CD4-positive, alpha-beta memory T cell (primary cell): ENCODE results near the gene LMTK2. TPM values are rescaled to one million over a fixed set of nuclear protein-coding genes. Genes with fewer than 3 reads are reported as not detected.

Experiments
- CTCF ChIA-PET: fragments of 350-600 bp; sonication (Branson Sonifier 250); formaldehyde crosslinking; loops from one replicate; lab custom pipeline; 2021; ENCODE audit warnings: inconsistent platforms; ENCODE audit not compliant: partially characterized antibody; lab: Charles Lee
- POLR2A ChIA-PET: fragments of 350-600 bp; sonication (Branson Sonifier 250); formaldehyde crosslinking; loops from one replicate; lab custom pipeline; 2021; ENCODE audit not compliant: partially characterized antibody; lab: Charles Lee
- DNase-seq, 5 donors: peaks; one replicate each; pipeline versions ENCODE4 v3.0.0 to v3.0.0-alpha.2; 2020 to 2022; ENCODE audit warnings: mixed read lengths in 1 of 5
- H3K27ac ChIP-seq: one replicate; pipeline ENCODE4 v1.7.0; 2013; ENCODE audit warnings: low read depth, low read length
- H3K27me3 ChIP-seq: 2 replicates; pipeline ENCODE4 v1.7.0; 2013; ENCODE audit warnings: mild to moderate bottlenecking, low read length, moderate library complexity; ENCODE audit not compliant: insufficient read depth
- H3K36me3 ChIP-seq: 2 replicates; pipeline ENCODE4 v1.7.0; 2013; ENCODE audit warnings: mild to moderate bottlenecking, low read length, moderate library complexity; ENCODE audit not compliant: insufficient read depth
- H3K4me1 ChIP-seq: 2 replicates; pipeline ENCODE4 v1.7.0; 2013; ENCODE audit warnings: mild to moderate bottlenecking, low read length, moderate library complexity; ENCODE audit not compliant: insufficient read depth
- H3K4me3 ChIP-seq, 2 donors: one replicate each; pipeline ENCODE4 v1.7.0; 2013; ENCODE audit warnings: low read length in 2 of 2, mild to moderate bottlenecking in 1 of 2
- H3K9me3 ChIP-seq, 2 donors: one replicate each; pipeline ENCODE4 v1.7.0; 2013; ENCODE audit warnings: low read length in 2 of 2, control low read depth in 1 of 2; ENCODE audit not compliant: control insufficient read depth in 1 of 2
- H3K27ac Mint-ChIP-seq, 7 donors: one replicate each; pipeline ENCODE4 v1.8.0; 2020 to 2021; ENCODE audit warnings: mixed read lengths in 7 of 7, mild to moderate bottlenecking in 6 of 7, inconsistent platforms in 3 of 7, moderate library complexity in 3 of 7
- H3K27me3 Mint-ChIP-seq, 2 donors: one replicate each; pipeline ENCODE4 v1.8.0; 2020 to 2021; ENCODE audit warnings: mixed read lengths in 2 of 2
- H3K36me3 Mint-ChIP-seq, 2 donors: one replicate each; pipeline ENCODE4 v1.8.0; 2020 to 2021; ENCODE audit warnings: mixed read lengths in 2 of 2, inconsistent platforms in 1 of 2, mild to moderate bottlenecking in 1 of 2
- H3K4me1 Mint-ChIP-seq, 4 donors: one replicate each; pipeline ENCODE4 v1.8.0; 2020 to 2021; ENCODE audit warnings: mixed read lengths in 4 of 4, mild to moderate bottlenecking in 1 of 4
- H3K4me3 Mint-ChIP-seq, 8 donors: one replicate each; pipeline ENCODE4 v1.8.0; 2020 to 2021; ENCODE audit warnings: mixed read lengths in 8 of 8, mild to moderate bottlenecking in 7 of 8, moderate library complexity in 6 of 8, inconsistent platforms in 3 of 8
- H3K9me3 Mint-ChIP-seq, 8 donors: one replicate each; pipeline ENCODE4 v1.8.0; 2020 to 2021; ENCODE audit warnings: mixed read lengths in 8 of 8, mild to moderate bottlenecking in 5 of 8, inconsistent platforms in 3 of 8, moderate library complexity in 1 of 8
- intact Hi-C: fragments of 100-400 bp; cut with micrococcal nuclease; formaldehyde crosslinking; loops from one replicate; pipeline ENCODE4 v1.15.1; 2023
- polyA plus RNA-seq, 2 donors: library from polyadenylated mRNA; unstranded; fragments of 300-500 nt; fragmentation: Illumina TruSeq; gene quantifications; one replicate each; pipeline ENCODE4 v1.2.3, GENCODE V29; 2021
- total RNA-seq, 2 experiments: library from RNA; stranded (reverse); gene quantifications; one replicate each; pipeline ENCODE4 v1.2.3, GENCODE V29; 2021

LMTK2 gene
- total and polyA plus RNA-seq, 4 experiments from 2014 or later = 0.76 to 26.6 (median 13.7) TPM

DNA sequence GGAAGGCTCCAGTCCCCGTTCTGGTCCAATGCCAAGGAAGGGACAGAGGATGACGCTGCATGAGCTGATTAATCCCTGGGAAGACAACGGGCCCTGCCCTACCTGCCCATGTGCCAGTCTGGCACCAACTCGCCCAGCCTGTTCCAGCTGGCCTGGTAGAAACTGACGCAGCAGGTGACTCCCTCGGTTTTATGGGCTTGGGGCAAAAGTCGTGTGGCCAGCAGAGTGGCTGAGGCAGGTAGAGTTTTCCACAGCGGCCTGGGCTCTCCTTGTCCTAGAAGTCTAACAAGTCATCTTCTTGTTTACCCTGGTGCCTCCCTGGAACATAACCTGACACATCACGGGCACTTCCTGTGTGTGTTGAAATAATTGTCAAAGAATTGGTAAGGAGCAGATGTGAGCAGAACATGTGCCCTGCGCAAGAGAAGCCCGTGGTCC, 20.4 kb upstream of the LMTK2 start:
- POLR2A ChIA-PET = no interaction called here
- Histone ChIP-seq H3K4me3 (no peak overlapping the region), H3K27me3 (no peaks in the 10 kb centered on the region), H3K27ac (no peak overlapping the region), H3K9me3 (no peaks in the 10 kb centered on the region), H3K36me3 (no peaks in the 10 kb centered on the region), H3K4me1 (no peaks in the 10 kb centered on the region)
- H3K27me3 Mint-ChIP-seq = peaks cover 0 to 3% of the 10 kb centered on the region in 2 donors
- DNase-seq = no peak
- H3K4me1 Mint-ChIP-seq = no peaks in the 10 kb centered on the region
- H3K27ac Mint-ChIP-seq = no peak overlapping the region
- no peak overlapping the region for H3K4me3 Mint-ChIP-seq
- no peaks in the 10 kb centered on the region for H3K36me3 Mint-ChIP-seq
- intact Hi-C loops = no loop called here
- no peaks in the 10 kb centered on the region for H3K9me3 Mint-ChIP-seq
- CTCF ChIA-PET = no interaction called here

DNA sequence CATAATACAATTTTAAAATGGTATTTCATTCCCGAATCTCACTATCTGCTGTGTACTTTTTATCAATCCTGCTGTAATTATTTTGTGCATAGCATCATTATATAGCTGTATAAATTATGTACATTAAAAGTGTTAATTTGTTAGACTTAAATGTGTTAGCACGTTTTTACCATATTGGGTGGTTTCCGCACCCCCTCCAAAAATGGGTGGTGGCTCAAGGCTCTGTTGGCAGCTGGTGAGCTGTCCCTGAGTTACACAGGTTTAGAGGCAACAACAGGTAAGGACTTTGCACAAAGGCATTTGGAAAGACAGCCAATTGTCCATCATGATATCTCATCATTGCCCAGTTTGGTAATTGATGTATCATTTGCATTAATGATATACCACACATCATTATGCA, 18.6 kb upstream of the LMTK2 start:
- peaks cover 0 to 2% (median 0%) of the 10 kb centered on the region in 8 donors for H3K9me3 Mint-ChIP-seq
- intact Hi-C loops = no loop called here
- H3K27ac Mint-ChIP-seq = no peak overlapping the region
- no peak overlapping the region for H3K27ac ChIP-seq
- no peaks in the 10 kb centered on the region for H3K27me3 ChIP-seq
- H3K36me3 Mint-ChIP-seq = no peaks in the 10 kb centered on the region
- ChIA-PET POLR2A (no interaction called here), CTCF (no interaction called here)
- no peak overlapping the region for H3K4me3 Mint-ChIP-seq
- H3K27me3 Mint-ChIP-seq = peaks cover 3% of the 10 kb centered on the region in 2 donors
- no peaks in the 10 kb centered on the region for H3K9me3 ChIP-seq
- H3K4me3 ChIP-seq = no peak overlapping the region
- no peaks in the 10 kb centered on the region for H3K4me1 ChIP-seq
- DNase-seq = no peak
- H3K4me1 Mint-ChIP-seq = no peaks in the 10 kb centered on the region
- H3K36me3 ChIP-seq = no peaks in the 10 kb centered on the region

DNA sequence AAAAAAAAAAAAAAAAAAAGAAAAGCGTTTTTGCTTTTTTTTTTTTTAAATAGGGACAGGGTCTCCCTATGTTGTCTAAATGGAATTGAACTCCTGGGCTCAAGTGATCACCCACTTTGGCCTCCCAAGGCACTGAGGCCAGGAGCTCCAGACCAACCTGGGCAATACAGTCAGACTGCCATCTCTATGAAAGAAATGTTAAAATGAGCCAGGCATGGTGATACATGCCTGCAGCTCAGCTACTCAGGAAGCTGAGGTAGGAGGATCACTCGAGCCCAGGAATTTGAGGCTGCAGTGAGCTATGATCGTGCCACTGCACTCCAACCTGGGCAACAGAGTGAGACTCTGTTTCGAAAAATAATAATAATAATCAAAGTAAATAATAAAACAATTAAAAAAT, 16.5 kb upstream of the LMTK2 start:
- no peaks in the 10 kb centered on the region for H3K27me3 ChIP-seq
- POLR2A ChIA-PET = no interaction called here
- no peaks in the 10 kb centered on the region for H3K36me3 ChIP-seq

DNA sequence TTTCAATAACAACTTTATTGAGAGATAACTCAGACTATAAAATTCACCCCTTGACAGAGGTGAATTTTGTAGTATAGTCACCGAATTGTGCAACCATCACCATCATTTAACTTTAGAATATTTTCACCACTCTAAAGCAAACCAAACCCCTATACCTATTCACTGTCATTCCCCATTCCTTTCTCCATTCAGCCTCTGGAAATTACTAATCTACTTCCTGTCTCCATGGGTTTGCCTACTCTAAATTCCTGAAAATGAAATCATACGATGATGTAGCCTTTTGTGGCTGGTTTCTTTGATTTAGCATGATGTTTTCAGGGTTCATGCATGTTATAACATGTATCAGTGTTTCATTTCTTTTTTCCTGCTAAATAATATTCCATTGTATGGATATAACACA, 15.6 kb upstream of the LMTK2 start:
- Mint-ChIP-seq H3K9me3 (peaks cover 0 to 26% (median 10%) of the 10 kb centered on the region in 8 donors), H3K27me3 (peaks cover 4 to 10% of the 10 kb centered on the region in 2 donors), H3K36me3 (no peaks in the 10 kb centered on the region), H3K27ac (no peak overlapping the region), H3K4me1 (no peaks in the 10 kb centered on the region), H3K4me3 (no peak overlapping the region)
- CTCF ChIA-PET = interaction anchor here (1.9 kb wide), 1 partner anchor 78 kb away, joined by 7 read pairs; no protein-coding TSS in a partner anchor
- Histone ChIP-seq H3K27ac (no peak overlapping the region), H3K36me3 (no peaks in the 10 kb centered on the region), H3K4me3 (no peak overlapping the region), H3K4me1 (no peaks in the 10 kb centered on the region), H3K27me3 (no peaks in the 10 kb centered on the region), H3K9me3 (no peaks in the 10 kb centered on the region)
- POLR2A ChIA-PET = no interaction called here
- DNase-seq = no peak
- intact Hi-C loops = no loop called here

More for the DNA sequence above, 16.5 kb upstream of the LMTK2 start:
- Mint-ChIP-seq H3K9me3 (peaks cover 0 to 17% (median 8%) of the 10 kb centered on the region in 8 donors), H3K4me1 (no peaks in the 10 kb centered on the region), H3K27ac (no peak overlapping the region), H3K27me3 (peaks cover 3 to 6% of the 10 kb centered on the region in 2 donors), H3K4me3 (no peak overlapping the region), H3K36me3 (no peaks in the 10 kb centered on the region)
- Histone ChIP-seq H3K4me1 (no peaks in the 10 kb centered on the region), H3K4me3 (no peak overlapping the region), H3K9me3 (no peaks in the 10 kb centered on the region), H3K27ac (no peak overlapping the region)
- CTCF ChIA-PET = interaction anchor here (1.9 kb wide), 1 partner anchor 79 kb away, joined by 7 read pairs; no protein-coding TSS in a partner anchor
- intact Hi-C loops = no loop called here
- DNase-seq = no peak

DNA sequence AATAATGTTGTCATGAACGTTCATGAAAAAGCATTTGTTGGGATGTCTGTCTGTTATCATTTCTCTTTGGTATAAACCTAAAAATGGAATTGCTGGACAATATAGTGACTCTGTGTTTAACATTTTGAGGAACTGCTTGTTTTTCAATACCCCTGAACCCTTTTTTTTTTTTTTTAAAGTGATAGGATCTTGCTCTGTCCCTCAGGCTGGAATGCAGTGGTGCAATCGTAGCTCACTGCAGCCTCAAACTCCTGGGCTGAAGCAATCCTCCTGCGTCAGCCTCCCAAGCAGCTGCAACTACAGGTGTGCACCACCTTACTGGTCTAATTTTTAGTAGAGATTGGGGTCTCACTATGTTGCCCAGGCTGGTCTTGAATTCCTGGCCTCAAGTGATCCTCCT, 15.1 kb upstream of the LMTK2 start:
- no peaks in the 10 kb centered on the region for H3K27me3 ChIP-seq
- no peaks in the 10 kb centered on the region for H3K36me3 ChIP-seq
- Mint-ChIP-seq H3K27me3 (peaks cover 4 to 10% of the 10 kb centered on the region in 2 donors), H3K4me3 (no peak overlapping the region), H3K36me3 (no peaks in the 10 kb centered on the region), H3K27ac (no peak overlapping the region), H3K9me3 (peaks cover 0 to 29% (median 12%) of the 10 kb centered on the region in 8 donors), H3K4me1 (no peaks in the 10 kb centered on the region)
- no peaks in the 10 kb centered on the region for H3K4me1 ChIP-seq
- DNase-seq = no peak
- H3K27ac ChIP-seq = no peak overlapping the region
- H3K4me3 ChIP-seq = no peak overlapping the region
- ChIA-PET POLR2A (no interaction called here), CTCF (no interaction called here)
- no peaks in the 10 kb centered on the region for H3K9me3 ChIP-seq
- intact Hi-C loops = no loop called here

DNA sequence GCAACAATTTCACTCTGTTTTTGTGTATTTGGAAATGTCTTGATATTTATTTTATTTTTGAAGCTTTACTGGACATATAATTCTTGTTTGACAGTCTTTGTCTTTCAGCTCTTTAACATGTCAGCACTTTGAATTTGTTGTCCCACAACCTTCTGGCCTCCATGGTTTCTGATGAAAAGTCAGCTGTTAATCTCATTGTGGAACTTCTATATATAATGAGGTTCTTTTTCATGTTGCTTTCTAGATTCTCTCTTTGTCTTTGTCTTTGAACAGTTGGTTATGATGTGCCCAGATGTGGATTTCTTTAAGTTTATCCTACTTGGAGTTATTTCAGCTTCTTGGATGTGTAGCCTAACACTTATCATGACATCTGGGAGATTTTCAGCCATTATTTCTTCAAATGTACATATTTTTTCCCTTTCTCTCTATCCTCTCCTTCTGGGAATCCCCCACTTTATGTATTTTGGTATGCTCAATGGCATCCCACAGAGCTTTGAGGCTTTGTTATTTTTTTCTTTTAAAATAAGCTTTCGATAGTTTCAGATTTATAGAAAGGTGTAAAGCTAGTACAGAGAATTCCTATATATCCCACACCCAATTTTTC, 9.5 kb upstream of the LMTK2 start:
- ChIA-PET CTCF (interaction anchor here (0.6 to 2.7 kb wide), 4 partner anchors 9 to 76 kb away, joined by 3 to 12 read pairs (median 6); partner anchors contain the start of gene LMTK2), POLR2A (no interaction called here)
- H3K9me3 ChIP-seq = peaks cover 0 to 4% of the 10 kb centered on the region in 2 donors
- Mint-ChIP-seq H3K36me3 (peaks cover 1 to 13% of the 10 kb centered on the region in 2 donors), H3K27ac (no peak overlapping the region), H3K27me3 (peaks cover 5 to 14% of the 10 kb centered on the region in 2 donors), H3K9me3 (peaks cover 0 to 77% (median 49%) of the 10 kb centered on the region in 8 donors), H3K4me1 (no peaks in the 10 kb centered on the region), H3K4me3 (no peak overlapping the region)
- no peaks in the 10 kb centered on the region for H3K27me3 ChIP-seq
- intact Hi-C loops = no loop called here
- no peak overlapping the region for H3K27ac ChIP-seq
- H3K4me1 ChIP-seq = no peaks in the 10 kb centered on the region
- H3K4me3 ChIP-seq = no peak overlapping the region
- no peaks in the 10 kb centered on the region for H3K36me3 ChIP-seq
- DNase-seq = no peak

DNA sequence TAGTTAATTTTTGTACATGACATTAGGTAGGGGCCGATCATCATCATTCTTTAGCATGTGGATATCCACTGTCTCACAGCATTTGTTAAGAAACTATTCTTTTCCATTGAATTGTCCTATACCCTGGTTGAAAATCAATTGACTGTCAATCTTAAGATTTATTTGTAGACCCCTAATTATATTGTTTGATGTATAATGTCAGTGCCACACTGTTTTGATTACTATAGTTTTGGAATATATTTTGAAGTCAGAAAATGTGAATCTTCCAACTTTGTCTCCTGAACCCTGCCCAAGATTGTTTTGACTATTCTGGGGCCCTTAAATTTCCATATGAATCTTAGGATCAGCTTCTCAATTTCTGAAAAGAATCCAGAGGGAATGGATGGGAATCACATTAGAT, 6.6 kb upstream of the LMTK2 start:
- Histone ChIP-seq H3K27ac (no peak overlapping the region), H3K36me3 (no peaks in the 10 kb centered on the region), H3K4me1 (no peaks in the 10 kb centered on the region), H3K27me3 (no peaks in the 10 kb centered on the region), H3K9me3 (peaks cover 0 to 5% of the 10 kb centered on the region in 2 donors), H3K4me3 (no peak overlapping the region)
- Mint-ChIP-seq H3K27ac (no peak overlapping the region), H3K9me3 (peaks cover 0 to 63% (median 45%) of the 10 kb centered on the region in 8 donors), H3K27me3 (peaks cover 10 to 11% of the 10 kb centered on the region in 2 donors), H3K4me1 (no peaks in the 10 kb centered on the region), H3K4me3 (no peak overlapping the region), H3K36me3 (peaks cover 1 to 13% of the 10 kb centered on the region in 2 donors)
- ChIA-PET POLR2A (no interaction called here), CTCF (no interaction called here)
- no peak for DNase-seq
- intact Hi-C loops = no loop called here
